Stimulated activated CD8-positive, alpha-beta memory T cell treated with anti-CD3 and anti-CD28 coated beads, Interleukin-2, amount 100 ng/mL, for 48 hours (primary cell): ENCODE measurements around the gene SYNJ2BP.
"Not testable (repeated sequence)": the region's sequence is repeated elsewhere in the genome, so short reads cannot be mapped to it uniquely, and the experiment has no call there.

ENCODE experiments used
- DNase-seq, 2 donors: peaks; one replicate each; pipeline ENCODE4 v3.0.0-alpha.2; 2020; ENCODE audit warnings: low read depth in 2 of 2

SYNJ2BP gene

GRCh38 chr14:70416725-70417349, at the start of gene SYNJ2BP:
SYNJ2BP (minus strand) TSS chr14:70417090; CDS start chr14:70416963, 127 bp downstream.
- DNase-seq = peak; percentile 5 to 31

- DNase-seq = no peak
Observed at GRCh38 chr14:70454731-70455130, 37.8 kb upstream of the SYNJ2BP start.

- DNase-seq = no peak
Observed at GRCh38 chr14:70451874-70452273, 35.0 kb upstream of the SYNJ2BP start, which contains the start of gene ADAM21. ADAM21 (plus strand) TSS chr14:70452174; CDS start chr14:70457500, 5,326 bp downstream.

GRCh38 chr14:70448633-70449340, 31.9 kb upstream of the SYNJ2BP start:
- DNase-seq = no peak

- DNase-seq = no peak
Observed at GRCh38 chr14:70442750-70443149, 25.9 kb upstream of the SYNJ2BP start.

GRCh38 chr14:70441641-70442040, 24.8 kb upstream of the SYNJ2BP start:
- no peak for DNase-seq

GRCh38 chr14:70436867-70437266, 20.0 kb upstream of the SYNJ2BP start:
- DNase-seq = no peak

GRCh38 chr14:70426555-70426954, 9.7 kb upstream of the SYNJ2BP start:
- DNase-seq = not testable (repeated sequence)

- no peak for DNase-seq
Observed at GRCh38 chr14:70425354-70425753, 8.5 kb upstream of the SYNJ2BP start.

GRCh38 chr14:70422538-70422937, 5.6 kb upstream of the SYNJ2BP start:
- DNase-seq = no peak

GRCh38 chr14:70419270-70419931, 2.5 kb upstream of the SYNJ2BP start:
- not testable (repeated sequence) for DNase-seq

- no peak for DNase-seq
Observed at GRCh38 chr14:70416338-70416724, 559 bp downstream of the SYNJ2BP start.

GRCh38 chr14:70415788-70416187, 1.1 kb downstream of the SYNJ2BP start:
- no peak for DNase-seq

- no peak for DNase-seq
Observed at GRCh38 chr14:70407621-70408020, 9.3 kb downstream of the SYNJ2BP start.

- not testable (repeated sequence) for DNase-seq
Observed at GRCh38 chr14:70406216-70406615, 10.7 kb downstream of the SYNJ2BP start.

- DNase-seq = not testable (repeated sequence)
Observed at GRCh38 chr14:70403335-70403734, 13.6 kb downstream of the SYNJ2BP start.

- no peak for DNase-seq
Observed at GRCh38 chr14:70401643-70402042, 15.2 kb downstream of the SYNJ2BP start.

GRCh38 chr14:70398706-70399431, 18.0 kb downstream of the SYNJ2BP start:
- DNase-seq = no peak

- no peak for DNase-seq
Observed at GRCh38 chr14:70398280-70398679, 18.6 kb downstream of the SYNJ2BP start.

- DNase-seq = no peak
Observed at GRCh38 chr14:70397746-70398145, 19.1 kb downstream of the SYNJ2BP start.

GRCh38 chr14:70394674-70395306, 22.1 kb downstream of the SYNJ2BP start:
- no peak for DNase-seq

- DNase-seq = no peak
Observed at GRCh38 chr14:70392676-70393075, 24.2 kb downstream of the SYNJ2BP start.
